Activated CD4-positive, alpha-beta memory T cell treated with anti-CD3 and anti-CD28 coated beads, Interleukin-2, amount 10 ng/mL, durations not matched to agents 7 days and 5 days (primary cell): Measurements from ENCODE around the gene DCAF8. TPM values are rescaled to one million over a fixed set of nuclear protein-coding genes. Genes with fewer than 3 reads are reported as not detected.

ENCODE experiments used
- CTCF ChIA-PET: fragments of 350-600 bp; sonication (Branson Sonifier 250); formaldehyde crosslinking; loops from one replicate; lab custom pipeline; 2021; ENCODE audit warnings: antibody characterized with exemption, inconsistent platforms; lab: Charles Lee
- POLR2A ChIA-PET: fragments of 350-600 bp; sonication (Branson Sonifier 250); formaldehyde crosslinking; loops from one replicate; lab custom pipeline; 2021; ENCODE audit warnings: antibody characterized with exemption; lab: Charles Lee
- DNase-seq: peaks from one replicate; pipeline ENCODE4 v3.0.0-alpha.2; 2020
- H3K27ac Mint-ChIP-seq: one replicate; pipeline ENCODE4 v1.8.0; 2021; ENCODE audit warnings: mild to moderate bottlenecking, mixed read lengths
- H3K27me3 Mint-ChIP-seq: one replicate; pipeline ENCODE4 v1.8.0; 2021; ENCODE audit warnings: mixed read lengths
- H3K36me3 Mint-ChIP-seq: one replicate; pipeline ENCODE4 v1.8.0; 2021; ENCODE audit warnings: low read depth, mixed read lengths
- H3K4me1 Mint-ChIP-seq: one replicate; pipeline ENCODE4 v1.8.0; 2021; ENCODE audit warnings: mixed read lengths
- H3K4me3 Mint-ChIP-seq: one replicate; pipeline ENCODE4 v1.8.0; 2021; ENCODE audit warnings: mild to moderate bottlenecking, mixed read lengths
- H3K9me3 Mint-ChIP-seq: one replicate; pipeline ENCODE4 v1.8.0; 2021; ENCODE audit warnings: mixed read lengths
- total RNA-seq, 2 experiments: library from RNA; stranded (reverse); gene quantifications; one replicate each; pipeline ENCODE4 v1.2.3, GENCODE V29; 2021

Gene DCAF8
- total RNA-seq, 2 experiments from 2014 or later: 123 to 125 TPM

DNA sequence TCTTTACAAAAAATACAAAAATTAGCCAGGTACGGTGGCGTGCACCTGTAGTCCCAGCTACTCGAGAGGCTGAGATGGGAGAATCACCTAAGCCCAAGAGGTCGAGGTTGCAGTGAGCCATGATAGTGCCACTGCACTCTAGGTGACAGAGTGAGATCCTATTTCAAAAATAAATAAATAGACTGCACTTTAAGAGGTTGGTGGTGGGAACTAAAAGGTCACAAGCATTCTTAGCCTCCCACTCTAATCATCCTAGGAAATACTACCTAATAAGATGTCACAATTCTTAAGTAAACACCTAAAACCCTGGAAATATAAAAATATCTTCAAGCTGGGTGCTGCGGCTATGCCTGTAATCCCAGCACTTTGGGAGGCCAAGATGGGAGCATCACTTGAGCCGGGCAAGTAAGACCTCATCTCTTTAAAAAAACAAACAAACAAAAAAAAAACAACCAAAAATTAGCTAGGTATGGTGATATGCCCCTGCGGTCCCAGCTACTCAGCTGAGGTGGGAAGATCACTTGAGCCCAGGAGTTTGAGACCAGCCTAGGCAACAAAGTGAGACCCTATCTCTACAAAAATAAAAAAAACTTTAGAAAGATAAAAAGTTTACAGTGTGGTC lies 4.1 kb downstream of the DCAF8 start:
- Mint-ChIP-seq H3K4me1 (peaks cover 43% of the 10 kb centered on the region), H3K36me3 (peaks cover 29% of the 10 kb centered on the region), H3K4me3 (no peak overlapping the region), H3K9me3 (no peaks in the 10 kb centered on the region), H3K27me3 (no peaks in the 10 kb centered on the region), H3K27ac (no peak overlapping the region)
- DNase-seq: no peak
- CTCF ChIA-PET: no interaction called here
- POLR2A ChIA-PET: no interaction called here

DNA sequence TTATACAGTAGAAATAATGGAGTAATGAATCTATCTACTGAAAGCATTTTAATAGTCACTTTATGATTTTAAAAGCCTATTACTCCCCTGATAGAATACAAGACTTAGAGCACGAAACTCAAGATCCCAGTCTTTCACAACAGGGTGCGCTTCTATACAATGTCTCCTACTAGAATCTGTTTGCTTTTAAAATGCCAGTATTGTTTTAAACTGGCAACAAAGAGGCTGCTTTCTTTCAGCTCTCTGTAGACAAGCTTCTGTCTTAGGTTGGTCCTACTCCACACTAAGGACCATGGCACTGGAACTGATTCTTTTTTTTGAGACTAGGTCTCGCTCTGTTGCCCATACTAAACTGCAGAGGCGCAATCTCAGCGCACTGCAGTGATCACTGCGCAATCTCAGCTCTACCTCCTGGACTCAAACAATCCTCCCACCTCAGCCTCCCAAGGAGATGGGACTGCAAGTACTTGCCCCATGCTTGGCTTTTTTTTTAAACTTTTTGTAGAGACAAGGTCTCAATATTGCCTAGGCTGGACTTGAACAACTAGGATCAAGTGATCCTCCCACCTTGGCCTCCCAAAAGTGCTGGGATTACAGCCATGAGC lies 4.8 kb downstream of the DCAF8 start:
- Mint-ChIP-seq H3K4me1 (peaks cover 39% of the 10 kb centered on the region), H3K27ac (no peak overlapping the region), H3K4me3 (no peak overlapping the region), H3K27me3 (no peaks in the 10 kb centered on the region), H3K9me3 (no peaks in the 10 kb centered on the region), H3K36me3 (peaks cover 31% of the 10 kb centered on the region)
- CTCF ChIA-PET: interaction anchor here (1.0 to 1.5 kb wide), 3 partner anchors 34 to 172 kb away, joined by 3 to 8 read pairs (median 6); no protein-coding TSS in a partner anchor
- POLR2A ChIA-PET: interaction anchor here (1.4 to 1.5 kb wide), 2 partner anchors 27 to 52 kb away, joined by 3 to 4 read pairs; partner anchors contain the start of genes PEA15 and PEX19
- DNase-seq: no peak

DNA sequence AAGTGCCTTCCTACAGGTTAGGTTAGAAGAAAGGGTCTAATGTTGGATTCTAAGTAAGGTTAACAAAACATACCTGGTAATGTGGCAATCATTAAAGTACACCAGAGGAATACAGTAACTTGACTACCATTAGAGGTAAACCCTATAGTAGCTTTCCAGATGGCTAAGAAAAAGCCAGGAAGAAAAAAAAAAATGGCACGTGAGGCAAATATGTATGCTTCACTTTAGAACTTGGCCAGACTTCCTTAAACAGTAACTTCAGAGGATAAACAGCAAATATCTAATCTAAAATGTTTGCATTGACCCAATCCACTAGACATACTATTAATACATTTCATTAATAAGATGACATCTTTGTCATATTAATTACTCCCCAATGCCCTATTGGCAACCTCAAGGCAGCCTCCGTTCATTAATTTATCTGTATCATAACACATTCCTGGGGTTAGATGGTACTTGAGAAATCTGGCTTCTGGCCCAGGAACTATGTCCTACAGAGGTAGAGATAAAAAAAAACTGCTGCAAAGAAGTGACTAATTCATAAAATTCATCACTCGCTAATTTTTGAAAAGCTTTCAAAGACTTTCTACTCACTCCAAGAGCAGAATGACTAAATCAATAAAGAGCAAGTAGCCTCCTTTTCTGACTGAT lies 5.8 kb downstream of the DCAF8 start:
- CTCF ChIA-PET: interaction anchor here (0.7 to 1.5 kb wide), 4 partner anchors 35 to 392 kb away, joined by 3 to 8 read pairs (median 4); no protein-coding TSS in a partner anchor
- peaks cover 35% of the 10 kb centered on the region for H3K36me3 Mint-ChIP-seq
- no peaks in the 10 kb centered on the region for H3K9me3 Mint-ChIP-seq
- H3K27me3 Mint-ChIP-seq: no peaks in the 10 kb centered on the region
- no peak overlapping the region for H3K27ac Mint-ChIP-seq
- H3K4me3 Mint-ChIP-seq: no peak overlapping the region
- DNase-seq: no peak
- peaks cover 41% of the 10 kb centered on the region for H3K4me1 Mint-ChIP-seq
- POLR2A ChIA-PET: interaction anchor here (1.4 to 1.5 kb wide), 2 partner anchors 28 to 51 kb away, joined by 3 to 4 read pairs; partner anchors contain the start of genes PEA15 and PEX19

DNA sequence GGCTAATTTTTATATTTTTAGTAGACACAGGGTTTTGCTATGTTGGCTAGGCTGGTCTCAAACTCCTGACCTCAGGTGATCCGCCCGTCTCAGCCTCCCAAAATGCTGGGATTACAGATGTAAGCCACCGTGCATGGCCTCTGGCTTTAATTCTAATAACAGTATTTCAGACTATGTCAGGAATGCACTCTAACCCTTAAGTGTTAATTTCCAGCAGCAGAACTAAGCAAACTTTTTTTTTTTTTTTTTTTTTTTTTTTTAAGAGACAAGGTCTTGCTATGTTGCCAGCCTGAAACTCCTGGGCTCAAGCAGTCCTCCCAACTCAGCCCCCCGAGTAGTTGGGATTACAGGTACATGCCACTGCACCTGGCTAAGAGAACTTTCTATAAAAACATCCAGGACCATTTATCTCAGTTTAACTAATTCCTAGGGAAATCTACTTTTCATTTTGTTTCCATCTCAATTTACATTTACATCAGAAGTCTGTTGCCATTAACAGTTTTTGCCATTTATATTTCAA lies 6.5 kb downstream of the DCAF8 start:
- H3K27me3 Mint-ChIP-seq: no peaks in the 10 kb centered on the region
- no peak overlapping the region for H3K4me3 Mint-ChIP-seq
- H3K9me3 Mint-ChIP-seq: no peaks in the 10 kb centered on the region
- no peak for DNase-seq
- no peak overlapping the region for H3K27ac Mint-ChIP-seq
- ChIA-PET POLR2A (interaction anchor here (1.5 kb wide), 1 partner anchor 29 kb away, joined by 3 read pairs; the partner anchor contains the start of gene PEX19), CTCF (no interaction called here)
- H3K4me1 Mint-ChIP-seq: peaks cover 35% of the 10 kb centered on the region
- H3K36me3 Mint-ChIP-seq: peaks cover 32% of the 10 kb centered on the region

DNA sequence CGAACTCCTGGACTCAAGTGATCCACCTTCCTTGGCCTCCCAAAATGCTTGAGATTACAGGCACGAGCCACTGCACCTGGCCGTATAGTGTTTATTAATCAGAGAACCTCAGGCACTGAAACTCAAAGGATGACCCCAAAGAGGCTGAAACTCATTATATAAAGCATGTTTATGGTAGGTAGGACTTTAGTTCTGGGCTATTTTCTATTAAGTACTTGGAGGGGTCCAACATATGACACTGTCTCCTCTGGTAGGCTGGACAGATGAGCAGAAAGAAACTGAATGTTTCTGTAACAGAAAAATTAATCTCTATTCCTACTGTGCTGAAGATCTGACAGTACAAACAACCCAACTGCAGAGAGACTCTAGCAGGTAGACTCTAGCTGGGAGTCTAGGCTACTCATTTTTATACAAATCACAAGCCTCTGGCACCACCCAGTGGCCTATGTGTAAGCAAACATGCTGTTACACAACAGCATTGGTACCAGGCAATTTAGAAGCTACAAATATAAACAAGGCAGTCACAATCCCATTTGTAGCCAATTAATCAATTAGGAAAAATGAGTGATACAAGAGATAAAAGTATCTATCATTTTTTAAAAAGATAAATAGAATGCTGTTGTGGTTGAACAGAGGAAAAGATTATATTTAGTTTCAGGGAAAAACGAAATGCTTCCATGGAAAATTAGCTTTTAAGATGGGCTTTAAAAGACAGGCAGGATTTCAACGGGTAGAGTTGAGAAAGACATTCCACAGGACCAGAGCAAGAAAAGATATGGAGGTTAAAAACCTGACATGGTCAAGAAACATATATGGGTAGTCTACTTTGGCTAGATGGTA lies 10.4 kb downstream of the DCAF8 start:
- Mint-ChIP-seq H3K9me3 (no peaks in the 10 kb centered on the region), H3K4me3 (no peak overlapping the region), H3K27me3 (no peaks in the 10 kb centered on the region), H3K36me3 (peaks cover 19% of the 10 kb centered on the region), H3K4me1 (peaks cover 6% of the 10 kb centered on the region), H3K27ac (no peak overlapping the region)
- DNase-seq: peak; percentile 64
- CTCF ChIA-PET: interaction anchor here (0.6 to 4.3 kb wide), 37 partner anchors 10 to 315 kb away, joined by 3 to 37 read pairs (median 6); partner anchors contain the start of genes CASQ1, DCAF8, PEA15 and PEX19
- POLR2A ChIA-PET: interaction anchor here (0.6 to 3.5 kb wide), 14 partner anchors 9 to 357 kb away, joined by 3 to 40 read pairs (median 4); partner anchors contain the start of genes DCAF8, PEA15 and PEX19

DNA sequence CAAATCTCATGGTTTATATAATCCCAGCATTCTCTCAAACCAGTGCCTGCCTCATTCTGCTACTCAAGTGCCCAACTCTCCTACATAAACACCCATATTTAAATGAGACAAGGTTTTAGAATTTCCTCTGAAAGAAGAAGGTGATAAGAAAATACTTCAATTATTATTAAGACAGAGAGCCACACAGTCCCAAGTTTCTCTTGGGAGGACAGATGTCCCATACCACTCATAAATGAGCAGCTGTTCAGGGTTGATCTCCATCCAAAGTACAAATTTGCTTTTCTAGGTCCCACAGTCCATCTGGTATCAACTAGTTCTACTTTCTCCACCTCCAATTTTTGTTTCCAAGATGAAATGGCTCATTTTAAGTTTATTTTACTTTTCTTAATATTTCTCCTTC lies 11.3 kb downstream of the DCAF8 start:
- POLR2A ChIA-PET: interaction anchor here (1.5 to 3.5 kb wide), 4 partner anchors 11 to 60 kb away, joined by 3 to 40 read pairs (median 8); partner anchors contain the start of genes DCAF8 and PEX19
- Mint-ChIP-seq H3K27me3 (no peaks in the 10 kb centered on the region), H3K4me1 (peaks cover 2% of the 10 kb centered on the region), H3K27ac (no peak overlapping the region), H3K9me3 (no peaks in the 10 kb centered on the region), H3K36me3 (peaks cover 19% of the 10 kb centered on the region), H3K4me3 (no peak overlapping the region)
- CTCF ChIA-PET: interaction anchor here (1.0 to 4.3 kb wide), 10 partner anchors 16 to 166 kb away, joined by 3 to 37 read pairs (median 9); partner anchors contain the start of genes CASQ1, PEA15 and PEX19
- no peak for DNase-seq

DNA sequence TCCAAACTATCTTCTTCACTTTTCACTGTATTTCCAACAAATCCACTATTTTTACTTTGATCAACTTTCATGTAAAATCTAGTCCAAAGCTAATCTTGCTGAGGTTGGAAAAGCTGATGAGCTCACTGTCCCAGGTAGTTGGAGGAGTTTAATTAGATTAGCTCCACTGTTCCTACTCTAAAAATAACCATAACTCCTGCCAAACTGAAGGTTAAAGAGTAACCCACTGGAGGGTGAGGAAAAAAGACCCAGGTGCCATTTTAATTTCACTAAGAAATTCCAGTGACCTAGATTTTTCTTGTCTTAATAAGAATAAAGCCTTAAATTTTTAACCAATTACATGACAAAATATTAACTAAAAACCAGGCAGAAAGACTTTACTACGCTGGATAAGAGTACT lies 15.3 kb downstream of the DCAF8 start:
- Mint-ChIP-seq H3K36me3 (peaks cover 10% of the 10 kb centered on the region), H3K4me3 (no peak overlapping the region), H3K27ac (no peak overlapping the region), H3K27me3 (no peaks in the 10 kb centered on the region), H3K4me1 (peaks cover 2% of the 10 kb centered on the region), H3K9me3 (no peaks in the 10 kb centered on the region)
- DNase-seq: no peak
- CTCF ChIA-PET: interaction anchor here (1.3 kb wide), 1 partner anchor 146 kb away, joined by 3 read pairs; no protein-coding TSS in a partner anchor
- POLR2A ChIA-PET: no interaction called here

DNA sequence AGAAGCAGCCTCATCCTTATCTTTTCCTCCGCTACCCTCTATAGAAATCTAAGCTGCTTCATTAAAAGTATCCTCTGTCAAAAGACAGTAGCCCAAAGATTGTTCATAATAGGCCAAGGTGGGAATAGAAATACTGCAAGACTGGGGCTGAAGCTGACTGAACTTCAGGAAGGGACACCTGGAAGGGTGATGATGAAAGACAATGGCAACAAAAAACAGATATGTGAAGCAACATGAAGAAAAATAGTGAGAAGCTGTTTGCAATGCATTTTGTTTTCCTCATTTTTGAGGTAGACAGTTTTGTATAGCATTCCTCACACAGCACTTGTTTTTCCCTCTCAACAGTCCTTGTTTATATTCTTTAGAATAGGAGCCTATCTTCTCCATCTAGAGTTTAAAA lies 16.9 kb downstream of the DCAF8 start:
- Mint-ChIP-seq H3K4me1 (no peaks in the 10 kb centered on the region), H3K36me3 (peaks cover 11% of the 10 kb centered on the region), H3K27me3 (no peaks in the 10 kb centered on the region), H3K27ac (no peak overlapping the region), H3K4me3 (no peak overlapping the region), H3K9me3 (no peaks in the 10 kb centered on the region)
- DNase-seq: no peak
- ChIA-PET POLR2A (interaction anchor here (1.4 kb wide), 1 partner anchor 16 kb away, joined by 5 read pairs; no protein-coding TSS in a partner anchor), CTCF (no interaction called here)

DNA sequence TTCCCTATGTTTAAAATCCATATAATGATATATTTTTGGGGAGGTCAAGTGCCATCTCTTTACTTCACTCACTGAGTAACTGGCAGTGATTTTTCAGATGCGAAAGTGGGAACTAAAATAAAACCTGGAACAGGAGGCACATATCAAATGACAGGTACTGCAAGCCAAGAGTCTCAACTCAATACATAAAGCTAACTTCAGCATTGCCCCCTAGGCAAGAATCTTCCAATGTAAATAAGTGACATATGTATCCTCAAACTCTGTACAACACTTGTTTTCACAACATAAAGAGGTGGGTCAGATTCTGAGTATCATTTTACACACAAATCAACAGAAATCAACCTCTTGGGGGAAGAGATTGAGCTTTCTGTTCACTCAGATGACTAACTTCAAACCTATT lies 18.1 kb downstream of the DCAF8 start:
- H3K4me1 Mint-ChIP-seq: no peaks in the 10 kb centered on the region
- no peak overlapping the region for H3K27ac Mint-ChIP-seq
- no peaks in the 10 kb centered on the region for H3K27me3 Mint-ChIP-seq
- CTCF ChIA-PET: interaction anchor here (0.5 to 1.3 kb wide), 3 partner anchors 27 to 136 kb away, joined by 3 to 4 read pairs (median 3); no protein-coding TSS in a partner anchor
- peaks cover 21% of the 10 kb centered on the region for H3K36me3 Mint-ChIP-seq
- DNase-seq: no peak
- no peaks in the 10 kb centered on the region for H3K9me3 Mint-ChIP-seq
- POLR2A ChIA-PET: interaction anchor here (0.7 to 1.4 kb wide), 2 partner anchors 11 to 17 kb away, joined by 3 to 5 read pairs; no protein-coding TSS in a partner anchor
- H3K4me3 Mint-ChIP-seq: no peak overlapping the region

DNA sequence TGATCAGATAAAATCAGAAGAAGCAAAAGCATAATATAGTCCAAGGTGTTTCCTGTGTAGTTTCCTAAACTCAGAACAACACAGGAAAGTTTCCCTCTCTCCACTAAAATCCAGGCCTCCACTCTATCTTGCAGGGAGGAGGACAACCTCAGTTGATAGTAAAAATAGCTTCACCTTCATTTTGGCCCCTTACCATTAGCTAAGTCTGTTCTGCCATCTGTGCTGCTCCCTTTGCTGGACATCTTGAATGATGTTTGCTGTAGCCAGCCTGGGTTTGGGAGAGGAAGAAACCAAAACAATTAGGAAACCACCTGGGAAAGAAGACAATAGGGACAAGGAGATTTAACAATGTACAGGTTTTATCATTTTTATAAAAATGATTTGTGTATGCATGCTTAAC lies 18.6 kb downstream of the DCAF8 start:
- H3K27me3 Mint-ChIP-seq: no peaks in the 10 kb centered on the region
- ChIA-PET CTCF (interaction anchor here (0.5 to 2.9 kb wide), 4 partner anchors 8 to 137 kb away, joined by 3 to 21 read pairs (median 4); no protein-coding TSS in a partner anchor), POLR2A (interaction anchor here (0.7 to 2.9 kb wide), 3 partner anchors 10 to 19 kb away, joined by 3 to 11 read pairs (median 3); partner anchors contain the start of gene DCAF8)
- H3K4me1 Mint-ChIP-seq: no peaks in the 10 kb centered on the region
- no peaks in the 10 kb centered on the region for H3K9me3 Mint-ChIP-seq
- H3K27ac Mint-ChIP-seq: no peak overlapping the region
- no peak for DNase-seq
- no peak overlapping the region for H3K4me3 Mint-ChIP-seq
- peaks cover 25% of the 10 kb centered on the region for H3K36me3 Mint-ChIP-seq

DNA sequence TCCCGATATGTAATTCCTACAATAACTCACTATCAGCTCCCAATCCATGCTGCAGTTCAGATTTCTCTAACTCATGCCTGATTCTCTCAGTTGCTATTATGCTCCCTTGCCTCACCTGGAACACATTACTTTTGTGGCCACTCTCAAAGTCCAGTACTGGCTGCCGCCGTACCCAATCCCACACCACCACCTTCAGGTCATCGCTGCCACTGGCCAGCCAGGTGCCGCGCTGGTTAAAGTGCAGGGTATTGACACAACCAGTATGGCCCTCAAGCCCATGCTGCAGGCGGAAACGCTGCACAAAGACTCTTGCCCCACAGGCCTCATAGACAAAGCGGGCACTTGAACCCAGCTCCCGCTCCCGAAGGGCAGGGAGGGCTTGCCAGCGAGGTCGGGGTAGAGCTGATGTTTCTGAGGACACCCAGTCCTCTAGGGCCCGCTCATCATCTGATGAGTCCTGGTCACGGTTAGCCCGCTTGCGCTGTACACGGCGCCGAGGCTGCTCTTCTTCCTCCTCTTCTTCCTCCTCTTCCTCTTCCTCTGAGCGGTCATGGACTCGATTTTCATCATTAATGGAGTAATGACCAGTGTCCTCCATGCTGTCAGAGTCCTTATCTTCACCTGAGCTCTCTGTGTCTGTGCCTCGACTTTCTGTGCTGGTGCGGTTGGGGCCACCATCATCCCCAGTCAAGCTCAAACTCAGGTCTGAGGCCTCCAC lies 22.6 kb downstream of the DCAF8 start:
- H3K4me3 Mint-ChIP-seq: no peak overlapping the region
- H3K27me3 Mint-ChIP-seq: no peaks in the 10 kb centered on the region
- CTCF ChIA-PET: interaction anchor here (1.5 kb wide), 1 partner anchor 12 kb away, joined by 3 read pairs; no protein-coding TSS in a partner anchor
- DNase-seq: no peak
- H3K36me3 Mint-ChIP-seq: peaks cover 42% of the 10 kb centered on the region
- no peaks in the 10 kb centered on the region for H3K9me3 Mint-ChIP-seq
- no peak overlapping the region for H3K27ac Mint-ChIP-seq
- POLR2A ChIA-PET: interaction anchor here (1.0 to 1.5 kb wide), 3 partner anchors 12 to 23 kb away, joined by 4 to 7 read pairs (median 4); partner anchors contain the start of gene DCAF8
- H3K4me1 Mint-ChIP-seq: peaks cover 5% of the 10 kb centered on the region
